Endothelial cell of umbilical vein (primary cell): ENCODE data around the gene TGFBR3.

Experiments used
- CTCF ChIP-seq, 2 donors: IDR thresholded peaks; 1 replicate in 1 of 2; 2 replicates in 1 of 2; pipeline ENCODE4 v1.5.1; 2011; ENCODE audit warnings: low read length in 2 of 2, mild to moderate bottlenecking in 2 of 2, moderate library complexity in 2 of 2, control low read depth in 1 of 2, inconsistent platforms in 1 of 2, low read depth in 1 of 2; ENCODE audit not compliant: insufficient read depth in 1 of 2; ENCODE audit errors: extremely low read depth in 1 of 2
- EZH2 ChIP-seq: IDR thresholded peaks from 2 replicates; pipeline ENCODE4 v1.6.1; 2012; ENCODE audit warnings: borderline replicate concordance, low read depth, mild to moderate bottlenecking, moderate library complexity, low read length, inconsistent platforms; ENCODE audit not compliant: severe bottlenecking
- FOS ChIP-seq: IDR thresholded peaks from 2 replicates; pipeline ENCODE4 v1.6.1; 2011; ENCODE audit warnings: mild to moderate bottlenecking, low read length, moderate library complexity, borderline replicate concordance; ENCODE audit not compliant: insufficient read depth
- JUN ChIP-seq: IDR thresholded peaks from 2 replicates; pipeline ENCODE4 v1.6.1; 2011; ENCODE audit warnings: borderline replicate concordance, low read depth; ENCODE audit not compliant: insufficient read length, insufficient read depth
- POLR2A ChIP-seq: IDR thresholded peaks from 2 replicates; pipeline ENCODE4 v1.6.1; 2012; ENCODE audit warnings: low read depth, mild to moderate bottlenecking, control low read depth, low read length
- POLR2AphosphoS5 ChIP-seq: IDR thresholded peaks from 2 replicates; pipeline ENCODE4 v1.6.1; 2012; ENCODE audit warnings: low read depth, mild to moderate bottlenecking, control low read depth, low read length, moderate library complexity; ENCODE audit not compliant: insufficient read depth
- TF ChIP-seq, protein P1 (sequence below): IDR thresholded peaks from 2 replicates; pipeline ENCODE4 v1.6.1; 2011; ENCODE audit not compliant: insufficient read depth, insufficient read length

DNA sequence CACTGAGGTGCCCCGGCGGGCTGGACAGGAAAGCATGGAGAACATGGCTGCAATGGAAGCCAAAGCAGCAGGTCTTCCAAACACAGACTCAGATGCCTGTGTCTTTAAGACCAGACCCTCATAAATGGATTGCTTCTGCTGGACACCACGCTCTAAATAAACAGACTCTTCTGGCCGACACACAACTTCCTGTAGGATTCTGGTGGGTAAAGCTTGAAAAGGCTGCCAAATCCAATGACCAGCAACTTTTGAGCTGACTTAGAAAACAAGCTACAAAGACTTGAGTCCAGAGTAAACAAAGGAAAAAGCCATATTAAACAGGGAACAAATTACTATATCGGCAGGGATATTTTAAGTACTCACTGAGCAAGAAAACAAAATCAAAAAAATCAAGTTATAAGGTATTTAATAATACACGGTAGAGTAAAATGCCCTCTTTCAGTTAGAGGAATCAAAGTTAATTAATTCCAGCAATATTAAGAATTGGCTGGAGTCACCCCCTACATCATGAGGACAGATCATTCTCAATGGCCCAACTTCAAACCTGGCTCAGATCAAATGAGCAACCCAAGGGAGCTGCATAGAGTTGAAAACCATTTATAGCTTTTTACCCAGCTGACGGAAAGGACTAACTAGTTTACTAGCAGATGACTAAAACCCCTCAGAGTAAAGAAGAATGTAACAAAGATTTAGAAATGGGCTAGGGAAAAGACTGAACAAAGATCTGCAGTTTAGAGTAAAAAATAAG, 102.4 kb downstream of the TGFBR3 start:
- no peak for TF ChIP-seq CTCF (IDR thresholded peaks at IDR 0.05; ENCODE audit: extremely low read depth in 1 of 2, insufficient read depth in 1 of 2, low read depth in 1 of 2, low read length in 2 of 2)
- TF ChIP-seq POLR2AphosphoS5, result peak; percentile 36
- TF ChIP-seq POLR2A, result no peak
- TF ChIP-seq JUN, result no peak
- TF ChIP-seq, protein P1, sequence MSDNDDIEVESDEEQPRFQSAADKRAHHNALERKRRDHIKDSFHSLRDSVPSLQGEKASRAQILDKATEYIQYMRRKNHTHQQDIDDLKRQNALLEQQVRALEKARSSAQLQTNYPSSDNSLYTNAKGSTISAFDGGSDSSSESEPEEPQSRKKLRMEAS, result no peak
- no peak for TF ChIP-seq EZH2
- TF ChIP-seq FOS, result no peak
